Lung (tissue), 12 donors: ENCODE data around the gene HOXB1. TPM values are rescaled to one million over a fixed set of nuclear protein-coding genes. Genes with fewer than 3 reads are reported as not detected.
A peak's percentile ranks its signal among the peaks of the same experiment; 100 is the strongest.
"Not testable (repeated sequence)": the region's sequence is repeated elsewhere in the genome, so short reads cannot be mapped to it uniquely, and the experiment has no call there.

ENCODE experiments used
- ATAC-seq: fragments of 200-7000 bp; cut with Tn5 transposase; one replicate; pipeline ENCODE4 v1.9.1; 2020; ENCODE audit warnings: moderate number of reproducible peaks; ENCODE audit not compliant: insufficient read depth, low FRiP score
- DNase-seq, 3 donors: peaks; one replicate each; pipeline ENCODE4 v3.0.0-alpha.2; 2013 to 2017
- H3K27ac ChIP-seq, 2 donors: one replicate each; pipeline ENCODE4 v1.5.1; 2013; ENCODE audit warnings: mild to moderate bottlenecking in 2 of 2, moderate library complexity in 2 of 2, control low read depth in 1 of 2, inconsistent platforms in 1 of 2, low read depth in 1 of 2, low read length in 1 of 2
- H3K27me3 ChIP-seq, 3 donors: one replicate each; pipeline ENCODE4 v1.5.1; 2013; ENCODE audit warnings: low read length in 2 of 3; ENCODE audit not compliant: control insufficient read depth in 3 of 3, insufficient read depth in 3 of 3
- H3K36me3 ChIP-seq, 4 donors: one replicate each; pipeline ENCODE4 v1.5.1; 2013; ENCODE audit warnings: low read length in 4 of 4, mild to moderate bottlenecking in 1 of 4, moderate library complexity in 1 of 4; ENCODE audit not compliant: control insufficient read depth in 4 of 4, insufficient read depth in 4 of 4
- H3K4me1 ChIP-seq, 5 donors: one replicate each; pipeline ENCODE4 v1.5.1; 2013; ENCODE audit warnings: low read length in 5 of 5, mild to moderate bottlenecking in 2 of 5, moderate library complexity in 1 of 5; ENCODE audit not compliant: control insufficient read depth in 5 of 5, insufficient read depth in 5 of 5
- H3K4me3 ChIP-seq: one replicate; pipeline ENCODE4 v1.5.1; 2013; ENCODE audit warnings: mild to moderate bottlenecking, control low read depth, moderate library complexity
- H3K9ac ChIP-seq, 2 donors: one replicate each; pipeline ENCODE4 v1.5.1; 2013; ENCODE audit warnings: low read length in 2 of 2, control low read depth in 1 of 2; ENCODE audit not compliant: insufficient read depth in 1 of 2
- H3K9me3 ChIP-seq, 4 donors: one replicate each; pipeline ENCODE4 v1.5.1; 2013; ENCODE audit warnings: low read length in 3 of 4, mild to moderate bottlenecking in 1 of 4, moderate library complexity in 1 of 4; ENCODE audit not compliant: control insufficient read depth in 4 of 4, insufficient read depth in 3 of 4
- CTCF ChIP-seq: IDR thresholded peaks from 2 replicates; pipeline ENCODE4 v1.5.1; 2012; ENCODE audit warnings: mild to moderate bottlenecking; ENCODE audit errors: control extremely low read depth, extremely low read depth
- WGBS, 2 donors: extraction: QIAGEN DNeasy Blood & Tissue Kit; methylation state at CpG; one replicate each; pipeline ENCODE4 v1.1.7; 2013; 5-methylcytosine and 5-hydroxymethylcytosine counted together
- polyA plus RNA-seq, 2 donors: library from polyadenylated mRNA; stranded (reverse); fragments of 200-250 nt; gene quantifications; one replicate each; pipeline ENCODE4 v1.2.1, GENCODE V29; 2013
- total RNA-seq, 2 donors: library from RNA; depleted of rRNA in 1 of 2; stranded (reverse); fragments of >200 nt in 1 of 2; gene quantifications; one replicate each; pipeline ENCODE4 v1.2.1, GENCODE V29; 2014 to 2021
- donor health status: control.
- donor health status: control.
- donor health status: Bipolar disorder and iron deficiency.
- donor health status: healthy.
- donor health status: DM: yes; HTN: yes; CAD: no.

HOXB1 gene
- total and polyA plus RNA-seq, 4 donors, result not detected

- H3K9ac ChIP-seq, result no peak overlapping the region
- no peak overlapping the region for H3K27ac ChIP-seq
- ATAC-seq (no peak), DNase-seq (no peak)
- H3K9me3 ChIP-seq, result peaks cover 0 to 2% (median 0%) of the 10 kb centered on the region in 4 donors
- TF ChIP-seq CTCF, result no peak
- H3K27me3 ChIP-seq, result peaks cover 0 to 24% (median under 1%) of the 10 kb centered on the region in 3 donors
- H3K4me1 ChIP-seq, result peaks cover 0 to 6% (median 0%) of the 10 kb centered on the region in 5 donors
- no peaks in the 10 kb centered on the region for H3K36me3 ChIP-seq
- 72 to 75% methylated on average over 2 of the region's 2 CpGs for WGBS, 2 donors
- H3K4me3 ChIP-seq, result no peak overlapping the region
Observed at GRCh38 chr17:48510381-48510760, 20.4 kb downstream of the HOXB1 start.

- H3K36me3 ChIP-seq, ATAC-seq, H3K9ac ChIP-seq, DNase-seq, H3K27ac ChIP-seq, H3K4me3 ChIP-seq, H3K4me1 ChIP-seq, H3K9me3 ChIP-seq: not testable (repeated sequence)
- H3K27me3 ChIP-seq, result peaks cover 0 to 17% (median 0%) of the 10 kb centered on the region in 3 donors
- WGBS, 2 donors, result 95 to 96% methylated on average over 7 of the region's 7 CpGs
Observed at GRCh38 chr17:48509708-48510107, 21.1 kb downstream of the HOXB1 start.

- Histone ChIP-seq H3K9ac (no peak overlapping the region), H3K36me3 (no peaks in the 10 kb centered on the region), H3K27me3 (peaks cover 0 to 17% (median 3%) of the 10 kb centered on the region in 3 donors), H3K4me1 (peaks cover 0 to 6% (median 0%) of the 10 kb centered on the region in 5 donors), H3K9me3 (no peaks in the 10 kb centered on the region), H3K4me3 (no peak overlapping the region), H3K27ac (no peak overlapping the region)
- ATAC-seq, result no peak
- DNase-seq, result peak in 1 of 3 donors; percentile 44
- no peak for TF ChIP-seq CTCF
- 71 to 84% methylated on average over 5 of the region's 5 CpGs for WGBS, 2 donors
Observed at GRCh38 chr17:48506246-48506645, 24.6 kb downstream of the HOXB1 start.

GRCh38 chr17:48505788-48506187, 25.0 kb downstream of the HOXB1 start:
- no peak for TF ChIP-seq CTCF
- Histone ChIP-seq H3K27me3 (peaks cover 0 to 17% (median 3%) of the 10 kb centered on the region in 3 donors), H3K4me1 (peaks cover 0 to 11% (median 0%) of the 10 kb centered on the region in 5 donors), H3K9me3 (no peaks in the 10 kb centered on the region), H3K27ac (no peak overlapping the region), H3K36me3 (no peaks in the 10 kb centered on the region), H3K4me3 (no peak overlapping the region), H3K9ac (no peak overlapping the region)
- 43 to 44% methylated on average over 1 of the region's 1 CpG for WGBS, 2 donors
- DNase-seq (no peak), ATAC-seq (no peak)
